Skin epidermis (tissue), 12 donors: Measurements from ENCODE around the gene ATXN7.
A peak's percentile ranks its signal among the peaks of the same experiment; 100 is the strongest.

Experiments used
- H3K27ac ChIP-seq, 21 experiments: fragments of 200-600 bp; sonication (generic) in 11 of 21; one replicate each; pipeline ENCODE4 v1.5.0; 2020; ENCODE audit warnings: mild to moderate bottlenecking in 3 of 21, inconsistent platforms in 2 of 21, moderate library complexity in 2 of 21
- H3K4me3 ChIP-seq, 7 experiments: fragments of 200-600 bp; sonication (generic) in 2 of 7; one replicate each; pipeline ENCODE4 v1.5.0; 2020; ENCODE audit warnings: inconsistent platforms in 2 of 7, mild to moderate bottlenecking in 2 of 7, moderate library complexity in 1 of 7

ATXN7 gene

DNA sequence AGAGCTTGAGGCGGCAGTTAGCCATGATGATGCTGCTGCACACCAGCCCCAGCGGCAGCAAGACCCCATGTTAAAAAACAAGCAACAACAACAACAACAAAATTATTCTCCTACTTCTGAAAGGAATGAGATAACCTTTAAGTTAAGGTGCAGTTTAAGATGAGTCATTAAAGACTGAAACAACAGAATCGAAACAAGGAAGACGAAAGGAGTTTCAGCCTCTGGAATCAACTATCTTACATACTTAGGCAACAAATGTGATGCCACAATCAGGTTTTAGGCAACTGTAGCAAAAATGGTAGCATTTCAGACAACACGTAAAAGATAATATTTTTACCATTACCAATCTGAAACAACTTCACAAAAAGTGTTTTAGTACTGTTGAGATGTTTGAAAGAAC is 36.3 kb downstream of the ATXN7 start:
- H3K27ac ChIP-seq, result no peak overlapping the region
- no peak overlapping the region for H3K4me3 ChIP-seq

DNA sequence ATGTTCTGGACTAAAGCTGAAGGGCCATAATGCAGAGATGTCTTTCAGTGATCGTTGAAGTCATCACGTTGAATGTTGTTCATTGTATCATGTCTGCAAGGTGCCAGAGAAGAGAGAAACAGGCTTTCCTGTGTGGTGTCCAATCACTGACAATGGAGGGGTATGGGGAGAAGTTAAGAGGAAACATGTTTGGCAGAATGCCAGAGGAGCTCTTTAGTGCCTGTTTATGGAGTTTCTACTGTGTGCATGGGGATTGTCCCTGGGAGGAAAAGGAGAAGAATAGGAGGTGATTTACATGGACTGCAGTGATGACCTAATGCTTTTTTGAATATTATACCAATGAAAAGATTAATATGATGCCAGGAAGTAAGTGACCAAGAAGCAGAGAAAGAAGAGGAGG is 36.8 kb downstream of the ATXN7 start:
- no peak overlapping the region for H3K27ac ChIP-seq
- no peak overlapping the region for H3K4me3 ChIP-seq

DNA sequence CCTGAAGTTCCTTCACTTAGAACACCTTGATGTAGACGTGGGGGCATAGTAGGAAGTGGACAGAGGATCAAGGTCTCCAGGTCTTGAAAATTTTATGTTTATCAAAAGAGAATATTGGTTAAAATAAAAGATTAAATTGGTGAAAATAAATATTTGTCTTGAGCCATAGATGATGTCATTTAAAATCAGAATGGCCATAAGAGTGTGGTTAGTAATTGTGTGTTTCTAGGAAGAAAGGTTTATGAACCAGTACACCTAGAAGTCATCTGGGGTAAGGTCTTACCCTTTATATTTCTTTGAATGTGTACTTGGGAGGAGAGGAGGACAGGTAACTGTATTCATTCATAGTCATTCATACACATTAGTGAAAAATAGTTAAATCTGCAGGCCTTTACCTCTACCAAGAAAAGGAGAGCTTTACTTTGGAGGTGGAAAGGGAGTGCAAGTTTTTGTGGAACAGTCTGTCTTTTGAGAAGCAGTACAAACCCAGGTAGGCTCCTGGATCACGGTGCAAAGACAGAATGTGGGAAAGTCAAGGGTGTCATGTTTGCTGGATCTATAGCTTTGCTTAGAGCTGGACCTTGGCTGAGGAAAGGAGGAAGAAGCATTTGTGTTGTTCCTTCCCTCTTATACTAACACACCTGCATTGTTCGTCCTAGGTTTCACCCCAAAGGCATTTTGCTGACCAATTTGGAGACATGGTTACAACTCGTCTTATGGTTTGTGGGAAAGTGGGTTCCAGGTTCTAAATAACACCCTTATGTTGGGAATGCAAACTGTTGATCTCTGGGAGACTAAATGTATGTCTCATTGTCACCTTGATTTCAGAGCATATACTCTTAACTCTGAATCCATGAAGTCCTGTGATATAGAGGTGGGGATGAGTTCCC is 42.3 kb downstream of the ATXN7 start:
- no peak overlapping the region for H3K4me3 ChIP-seq

DNA sequence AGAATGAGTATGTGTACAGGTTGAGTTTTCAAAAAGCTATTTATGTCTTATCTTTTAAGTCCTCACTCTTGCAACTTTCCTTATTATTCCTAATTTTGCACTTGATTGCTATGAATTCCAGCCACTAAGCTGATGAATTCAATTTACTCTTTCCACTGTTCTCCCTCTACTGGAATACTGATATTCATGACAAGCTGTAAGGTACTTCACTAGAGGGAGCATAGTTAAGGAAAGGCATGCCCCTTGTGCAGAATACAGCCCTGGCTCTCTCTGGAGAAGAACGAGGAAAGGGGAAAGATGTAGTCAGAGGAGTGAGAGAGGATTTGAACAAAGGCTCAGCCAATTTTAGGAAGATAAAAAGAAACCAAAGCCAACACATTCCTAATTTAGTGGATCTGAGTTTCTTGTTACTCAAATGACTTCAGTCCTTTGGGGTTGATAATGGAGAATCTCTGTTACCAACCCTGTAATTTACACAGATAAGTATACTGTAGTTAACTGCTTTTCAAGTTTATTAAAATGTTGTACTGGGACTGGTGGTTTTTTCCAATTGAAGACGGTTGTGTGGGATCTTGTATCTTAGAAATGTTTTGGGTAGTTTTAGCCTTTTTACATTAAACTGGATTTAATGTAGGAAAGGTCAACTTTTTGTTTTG is 44.5 kb downstream of the ATXN7 start:
- Histone ChIP-seq H3K4me3 (no peak overlapping the region), H3K27ac (peak overlapping the region in 1 of 21 experiments; percentile 5)

More for the DNA sequence above, 42.3 kb downstream of the ATXN7 start:
- H3K27ac ChIP-seq, result no peak overlapping the region

DNA sequence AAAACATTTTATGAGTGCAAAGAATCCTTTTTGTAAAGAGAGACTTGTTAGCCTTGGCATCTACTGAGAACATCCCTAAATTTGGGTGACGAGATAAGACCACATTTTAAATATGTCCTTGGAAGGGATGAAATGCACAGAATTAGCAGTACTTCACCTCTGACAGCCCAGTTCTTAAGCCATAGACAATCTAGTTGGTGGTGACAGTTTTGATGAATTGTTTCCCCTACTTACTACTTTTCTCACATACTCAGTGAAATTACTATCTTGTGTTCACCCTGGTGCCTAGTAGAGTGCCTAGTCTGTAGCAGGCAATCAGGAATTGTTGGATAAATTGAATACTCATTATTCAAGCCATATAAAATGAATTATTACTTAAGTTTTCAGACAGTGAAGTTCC is 45.1 kb downstream of the ATXN7 start:
- Histone ChIP-seq H3K4me3 (no peak overlapping the region), H3K27ac (peak overlapping the region in 1 of 21 experiments; percentile 5)

DNA sequence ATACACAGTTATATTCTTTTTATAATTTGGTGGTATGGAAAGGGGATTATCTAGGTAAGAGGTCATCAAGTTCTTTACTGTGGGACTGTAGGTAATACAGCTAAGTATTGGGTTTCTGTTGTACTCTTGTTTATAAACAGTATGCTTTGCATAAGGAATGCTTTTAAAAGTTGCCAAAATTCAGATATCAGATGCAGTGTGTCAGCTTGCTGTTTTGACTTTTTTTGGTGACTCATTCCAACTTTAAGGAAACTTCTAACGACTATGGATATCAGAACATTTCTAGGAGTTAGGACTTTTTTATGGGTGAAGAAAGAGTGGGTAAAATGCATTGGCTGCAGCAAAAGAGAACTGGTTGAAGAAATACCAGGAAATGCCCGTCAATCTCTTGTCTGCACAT is 45.8 kb downstream of the ATXN7 start:
- Histone ChIP-seq H3K4me3 (no peak overlapping the region), H3K27ac (no peak overlapping the region)

DNA sequence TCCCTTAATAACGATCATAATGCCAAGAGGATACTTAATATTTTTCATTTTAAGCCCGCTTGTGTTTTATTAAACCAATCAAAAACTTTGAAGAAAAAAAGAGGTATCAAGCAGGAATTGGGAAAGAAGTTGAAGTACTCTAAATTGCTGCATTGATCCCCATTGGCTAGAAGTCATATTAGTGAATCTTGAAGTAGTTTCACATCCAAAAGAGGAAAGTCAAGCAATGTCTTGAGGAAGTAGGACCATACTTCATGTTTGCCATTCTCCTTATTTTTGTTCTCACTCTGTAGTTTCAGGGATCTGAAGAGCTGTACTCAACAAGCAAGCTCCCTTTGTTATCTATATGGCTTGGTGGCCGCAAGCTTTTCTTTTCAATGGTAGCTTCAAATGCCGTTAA is 46.3 kb downstream of the ATXN7 start:
- H3K27ac ChIP-seq, result peak overlapping the region in 1 of 21 experiments; percentile 97
- H3K4me3 ChIP-seq, result no peak overlapping the region

DNA sequence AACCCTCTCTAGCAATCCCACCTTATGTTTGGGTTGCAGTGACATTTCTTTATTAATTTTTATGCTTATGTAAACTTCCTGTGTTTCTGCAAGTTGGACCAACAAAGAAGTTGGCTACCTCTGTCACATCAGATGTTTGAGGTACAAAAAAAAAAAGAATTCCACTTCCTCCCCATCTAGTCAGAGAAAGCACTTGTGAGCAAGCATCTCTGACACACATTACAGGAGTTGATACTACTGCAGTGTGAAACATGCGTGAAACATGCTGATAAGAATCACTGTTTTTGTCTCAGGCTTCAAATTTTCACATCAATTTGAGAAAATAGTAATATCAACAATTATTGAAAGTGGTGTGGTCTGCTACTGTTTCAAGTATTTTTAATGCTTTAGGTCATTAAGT is 47.2 kb downstream of the ATXN7 start:
- Histone ChIP-seq H3K4me3 (peak overlapping the region in 4 of 7 experiments; percentile 82 to 97 (median 86)), H3K27ac (peak overlapping the region in 18 of 21 experiments; percentile 93 to 100 (median 98))

DNA sequence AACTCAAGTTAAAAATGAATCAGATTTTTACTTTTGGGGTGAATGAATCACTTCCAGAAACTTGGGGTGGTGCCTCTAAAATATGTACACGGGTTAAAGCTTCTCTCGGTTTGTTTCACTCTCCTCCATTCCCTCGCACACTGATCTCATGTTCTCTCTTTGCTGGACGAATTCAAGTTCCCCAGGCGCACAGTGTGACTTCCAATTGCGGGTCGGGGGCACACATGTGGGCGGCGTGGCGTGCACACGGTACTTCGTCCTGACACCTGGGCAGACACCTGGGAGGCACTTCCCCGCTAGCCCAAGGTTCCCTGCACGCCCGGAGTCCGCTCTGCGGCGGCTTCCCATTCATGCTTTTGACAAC is 47.8 kb downstream of the ATXN7 start:
- peak overlapping the region; percentile 49 to 97 (median 82) for H3K4me3 ChIP-seq

DNA sequence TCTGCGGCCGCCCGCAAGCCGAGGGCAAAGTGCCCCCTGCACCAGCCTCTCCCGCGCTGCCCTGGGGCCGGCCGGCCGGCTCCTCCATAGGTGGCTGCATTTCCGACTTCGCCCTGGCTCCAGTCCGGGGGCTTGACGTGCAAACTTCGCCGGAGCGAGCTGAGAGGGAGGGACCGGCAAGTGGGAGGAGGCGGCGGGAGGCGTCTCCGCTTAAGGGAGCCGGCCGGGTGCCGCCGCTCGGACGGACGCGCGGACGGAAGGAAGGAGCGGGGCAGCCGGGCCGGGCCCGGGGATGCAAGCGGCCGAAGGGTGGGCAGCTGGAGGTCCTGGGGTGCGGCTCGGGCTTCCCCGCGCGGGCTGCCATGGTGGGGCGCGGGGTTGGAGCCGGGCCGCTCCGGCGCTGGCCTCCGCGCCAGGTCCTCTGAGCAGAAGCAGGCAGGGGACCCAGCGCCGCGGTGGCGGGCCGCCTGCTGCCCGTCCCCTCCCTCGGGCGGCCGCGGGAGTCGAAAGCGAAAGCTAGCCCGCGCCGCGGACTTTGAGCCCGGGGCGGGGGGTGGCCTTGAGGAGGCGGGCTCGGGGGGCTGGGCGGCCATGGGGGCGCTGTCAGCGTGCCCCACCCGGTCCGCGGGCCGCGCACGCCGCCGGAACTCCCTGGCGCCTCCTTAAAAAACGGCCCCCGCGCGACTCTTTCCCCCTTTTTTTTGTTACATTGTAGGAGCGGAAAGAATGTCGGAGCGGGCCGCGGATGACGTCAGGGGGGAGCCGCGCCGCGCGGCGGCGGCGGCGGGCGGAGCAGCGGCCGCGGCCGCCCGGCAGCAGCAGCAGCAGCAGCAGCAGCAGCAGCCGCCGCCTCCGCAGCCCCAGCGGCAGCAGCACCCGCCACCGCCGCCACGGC is 48.5 kb downstream of the ATXN7 start, which contains the start of gene SCAANT1:
Gene SCAANT1, minus strand, starts transcription at position 511 of the 895 bp plus-strand sequence.
- peak within 1 kb of the TSS; percentile 49 to 97 (median 82) for H3K4me3 ChIP-seq
- peak within 1 kb of the TSS; percentile 72 to 100 (median 98) for H3K27ac ChIP-seq

More for the DNA sequence above, 47.8 kb downstream of the ATXN7 start:
- H3K27ac ChIP-seq, result peak overlapping the region; percentile 72 to 100 (median 98)

DNA sequence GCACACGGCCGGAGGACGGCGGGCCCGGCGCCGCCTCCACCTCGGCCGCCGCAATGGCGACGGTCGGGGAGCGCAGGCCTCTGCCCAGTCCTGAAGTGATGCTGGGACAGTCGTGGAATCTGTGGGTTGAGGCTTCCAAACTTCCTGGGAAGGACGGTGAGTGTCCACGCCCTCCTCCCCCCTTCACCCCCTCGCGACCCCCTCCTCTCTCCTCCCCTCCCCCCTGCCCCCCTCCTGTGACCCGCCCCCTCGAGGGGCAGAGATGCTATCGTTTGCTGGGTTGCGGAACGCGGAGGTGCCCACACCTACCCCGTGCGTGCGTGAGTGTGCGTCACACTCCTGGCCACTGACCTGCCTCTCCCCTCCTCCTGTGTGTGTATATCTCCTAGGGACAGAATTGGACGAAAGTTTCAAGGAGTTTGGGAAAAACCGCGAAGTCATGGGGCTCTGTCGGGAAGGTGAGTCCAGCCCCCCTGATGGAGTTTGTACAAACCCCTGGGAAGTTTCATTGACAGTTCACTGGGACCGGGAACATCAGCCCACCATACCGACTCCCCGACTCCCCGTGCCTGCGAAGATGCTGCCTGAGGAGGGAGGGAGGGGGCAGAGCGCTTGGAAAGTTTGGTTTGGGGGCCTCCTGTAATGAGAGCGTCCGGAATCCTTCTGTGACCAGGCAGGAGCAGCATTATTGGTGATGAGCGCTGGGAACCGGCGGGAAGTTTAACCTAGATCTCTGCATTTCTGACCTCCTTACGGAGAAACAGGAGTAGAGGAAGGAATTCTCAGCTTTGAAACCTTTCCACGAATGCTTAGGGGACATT is 49.3 kb downstream of the ATXN7 start:
- peak overlapping the region; percentile 69 to 100 (median 98) for H3K27ac ChIP-seq
- peak overlapping the region; percentile 49 to 97 (median 82) for H3K4me3 ChIP-seq

DNA sequence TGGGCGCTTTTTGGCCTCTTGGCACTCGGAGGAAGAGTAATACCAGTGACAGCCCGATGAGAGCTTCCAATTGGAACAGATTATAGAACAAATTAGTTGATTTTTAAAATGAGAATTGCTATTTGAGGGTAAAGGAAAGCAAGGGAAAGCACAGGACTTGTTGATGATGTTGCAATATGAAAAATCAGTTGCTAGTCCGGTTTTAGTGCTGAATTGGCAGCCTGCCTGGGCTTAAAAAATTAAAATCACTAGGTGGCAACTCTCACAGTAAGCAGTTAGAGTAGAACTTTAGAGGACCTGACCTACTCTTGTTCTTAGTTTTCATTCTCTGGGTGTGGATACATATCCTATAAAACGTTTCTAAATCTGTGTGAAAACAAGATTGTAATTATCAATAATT is 50.6 kb downstream of the ATXN7 start:
- H3K27ac ChIP-seq, result peak overlapping the region in 17 of 21 experiments; percentile 0 to 100 (median 97)
- peak overlapping the region in 2 of 7 experiments; percentile 21 to 90 for H3K4me3 ChIP-seq

DNA sequence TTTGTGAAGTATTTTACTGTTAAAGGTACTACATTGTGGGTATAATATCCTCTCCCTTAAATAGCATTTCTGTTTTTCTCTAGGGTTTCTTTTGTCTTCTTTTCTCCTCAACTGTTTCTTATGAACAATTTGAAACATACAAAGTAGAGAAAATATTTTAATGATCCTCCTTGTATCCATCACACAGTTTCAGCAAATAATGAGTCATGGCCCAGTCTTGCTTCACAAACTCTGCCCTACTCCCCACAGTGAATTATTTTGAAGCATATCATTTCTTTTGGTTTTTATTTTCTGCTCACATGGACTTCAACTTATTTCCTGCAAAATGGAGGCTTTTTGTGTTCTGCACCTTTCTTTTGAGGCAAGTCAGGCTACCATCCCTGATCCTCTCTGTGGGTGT is 54.7 kb downstream of the ATXN7 start:
- Histone ChIP-seq H3K27ac (peak overlapping the region in 2 of 21 experiments; percentile 5 to 22), H3K4me3 (no peak overlapping the region)

DNA sequence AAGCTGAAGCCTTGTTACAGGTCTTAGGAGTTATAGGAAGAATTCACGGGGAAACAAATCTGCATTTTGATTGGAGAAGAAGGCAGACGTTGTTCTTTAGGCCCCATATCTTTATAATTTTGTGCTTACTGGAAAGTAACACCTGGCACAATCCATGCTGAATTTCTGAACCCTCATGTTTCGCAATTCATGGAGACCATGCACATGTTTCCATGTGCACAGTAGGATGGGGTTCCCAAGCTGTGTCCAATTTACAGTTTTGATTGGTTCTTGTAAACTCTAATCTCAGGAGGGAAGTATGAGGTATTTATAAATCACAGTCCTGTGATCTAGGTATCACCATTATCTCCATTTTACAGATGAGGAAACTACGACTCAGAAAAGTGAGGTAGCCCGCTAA is 56.3 kb downstream of the ATXN7 start:
- Histone ChIP-seq H3K27ac (no peak overlapping the region), H3K4me3 (no peak overlapping the region)

DNA sequence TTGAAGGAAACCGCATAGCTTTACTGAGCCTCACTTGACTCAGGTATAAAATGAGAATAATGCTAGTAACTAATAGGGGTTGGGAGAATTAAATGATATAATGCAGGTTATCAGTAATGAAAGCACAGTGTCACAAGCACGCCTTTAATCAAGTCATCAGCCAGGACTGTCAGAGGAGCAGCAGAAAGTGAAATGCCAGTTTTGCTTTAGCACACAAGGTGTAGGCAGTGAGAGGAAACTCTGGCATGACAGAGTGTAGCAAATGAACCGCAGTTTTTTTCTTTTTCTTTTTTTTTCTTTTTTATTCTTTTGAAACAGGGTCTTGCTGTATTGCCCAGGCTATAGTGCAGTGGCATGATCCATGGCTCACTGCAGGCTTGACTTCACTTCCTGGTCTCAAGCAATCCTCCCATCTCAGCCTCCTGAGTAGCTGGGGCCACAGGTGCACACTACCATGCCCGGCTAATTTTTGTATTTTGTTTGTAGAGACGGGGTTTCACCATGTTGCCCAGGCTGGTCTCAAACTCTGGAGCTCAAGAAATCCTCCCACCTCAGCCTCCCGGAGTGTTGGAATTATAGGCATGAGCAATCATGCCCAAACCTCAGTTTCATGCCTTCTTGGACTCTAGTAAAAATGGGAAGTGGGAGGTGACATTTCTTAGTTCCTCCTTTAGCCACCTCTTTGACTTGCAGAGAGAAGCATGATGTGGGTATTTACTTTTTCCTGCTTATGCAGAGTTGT is 58.2 kb downstream of the ATXN7 start:
- H3K4me3 ChIP-seq, result no peak overlapping the region
- H3K27ac ChIP-seq, result peak overlapping the region in 2 of 21 experiments; percentile 25 to 62

DNA sequence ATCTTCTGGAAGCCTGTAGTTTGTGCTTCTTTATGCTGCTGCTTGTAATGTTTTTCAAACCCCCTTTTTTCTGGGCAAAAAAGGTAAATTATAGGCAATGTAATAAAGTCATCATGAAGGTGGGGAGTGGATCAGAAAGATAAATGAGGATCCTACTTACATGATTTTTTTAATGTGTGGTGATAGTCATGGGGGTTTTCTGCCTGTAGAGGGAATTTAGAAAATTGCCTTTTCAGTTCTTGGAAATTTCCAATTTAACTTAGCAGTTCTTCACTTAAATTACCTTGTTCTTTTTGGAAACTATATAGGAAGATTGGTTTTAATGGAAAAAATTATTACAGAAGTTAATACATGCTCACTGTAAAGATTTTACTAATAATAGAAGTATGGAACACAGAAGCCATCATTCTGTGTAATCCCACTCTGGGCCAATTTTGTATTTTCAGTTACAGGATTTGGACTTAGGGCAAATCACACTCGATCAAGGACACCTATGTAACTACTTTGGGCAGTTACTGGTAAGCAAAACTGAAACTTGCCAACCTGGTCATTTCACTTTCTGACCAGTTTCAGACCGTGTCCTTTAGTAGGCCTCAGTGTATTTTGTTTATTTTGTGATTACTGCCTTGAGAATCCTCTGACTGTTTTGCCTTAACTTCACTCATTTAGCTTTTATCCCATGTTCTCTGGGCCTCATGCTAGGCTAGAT is 59.0 kb downstream of the ATXN7 start:
- H3K4me3 ChIP-seq, result no peak overlapping the region
- peak overlapping the region in 2 of 21 experiments; percentile 4 to 62 for H3K27ac ChIP-seq

DNA sequence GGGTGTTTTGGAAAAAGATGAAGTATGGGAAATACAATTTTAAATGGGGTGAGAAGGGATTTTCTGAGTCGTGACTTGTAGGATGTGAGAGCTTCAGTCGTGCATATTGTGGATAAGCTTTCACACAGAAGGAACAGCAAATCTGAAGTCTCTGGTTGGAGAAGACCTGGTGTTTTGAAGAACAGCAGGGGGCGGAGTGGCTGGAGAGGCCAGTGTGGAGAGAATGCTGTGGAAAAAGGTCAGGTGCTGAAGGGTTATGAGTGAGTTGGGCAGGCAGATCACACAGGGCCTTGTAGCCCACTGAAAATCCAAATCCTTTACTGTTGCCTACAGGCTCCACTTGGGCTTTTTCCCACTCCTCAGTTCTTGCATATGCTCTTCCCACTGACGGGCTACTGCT is 62.6 kb downstream of the ATXN7 start:
- peak overlapping the region in 1 of 21 experiments; percentile 11 for H3K27ac ChIP-seq

More for the DNA sequence above, 62.6 kb downstream of the ATXN7 start:
- H3K4me3 ChIP-seq, result no peak overlapping the region
